ENCODE data around the gene THADA.

DNA sequence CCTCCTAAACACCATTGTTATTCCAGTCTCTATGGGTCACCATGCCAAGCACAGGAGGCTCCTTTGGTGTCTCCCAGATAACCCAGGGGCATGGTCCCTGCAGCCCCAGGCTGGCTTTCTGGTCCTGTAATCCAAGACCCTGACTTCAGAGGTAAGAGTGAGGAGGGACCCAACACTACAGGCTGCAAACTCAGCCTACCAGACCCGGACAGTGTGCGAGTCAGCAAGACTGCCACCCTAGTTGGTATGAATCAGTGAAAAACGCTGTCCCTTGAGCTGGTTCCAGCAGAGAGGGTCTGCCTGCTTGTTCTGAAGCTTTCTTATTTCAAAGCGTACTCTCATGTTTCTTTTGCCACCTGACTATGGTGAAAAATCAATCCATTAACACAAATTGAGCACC, 321.8 kb downstream of the THADA start:
- TF ChIP-seq CTCF (IDR thresholded peaks at IDR 0.05), result no peak
- TF ChIP-seq GABPB1 (CRISPR knock-in tag; IDR thresholded peaks at IDR 0.05), result no peak
- TF ChIP-seq HMGXB4 (CRISPR knock-in tag; IDR thresholded peaks at IDR 0.05), result no peak
- TF ChIP-seq ZNF396 (CRISPR knock-in tag; IDR thresholded peaks at IDR 0.05; ENCODE audit: borderline replicate concordance), result no peak
- TF ChIP-seq NR2C2 (CRISPR knock-in tag; IDR thresholded peaks at IDR 0.05), result no peak
- TF ChIP-seq, protein P1, sequence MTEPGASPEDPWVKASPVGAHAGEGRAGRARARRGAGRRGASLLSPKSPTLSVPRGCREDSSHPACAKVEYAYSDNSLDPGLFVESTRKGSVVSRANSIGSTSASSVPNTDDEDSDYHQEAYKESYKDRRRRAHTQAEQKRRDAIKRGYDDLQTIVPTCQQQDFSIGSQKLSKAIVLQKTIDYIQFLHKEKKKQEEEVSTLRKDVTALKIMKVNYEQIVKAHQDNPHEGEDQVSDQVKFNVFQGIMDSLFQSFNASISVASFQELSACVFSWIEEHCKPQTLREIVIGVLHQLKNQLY (CRISPR knock-in tag; IDR thresholded peaks at IDR 0.05), result no peak
- no peak for TF ChIP-seq NFYB (CRISPR knock-in tag; conservative IDR thresholded peaks at IDR 0.05; ENCODE audit: low read depth)
- no peak for TF ChIP-seq E2F1 (CRISPR knock-in tag; IDR thresholded peaks at IDR 0.05)
- TF ChIP-seq FOXP1 (CRISPR knock-in tag; IDR thresholded peaks at IDR 0.05; ENCODE audit: borderline replicate concordance), result no peak
- no peak for TF ChIP-seq SMAD3 (CRISPR knock-in tag; IDR thresholded peaks at IDR 0.05; ENCODE audit: borderline replicate concordance)
- no peak for TF ChIP-seq USF1 (CRISPR knock-in tag; IDR thresholded peaks at IDR 0.05)
- no peak for TF ChIP-seq ZNF121 (CRISPR knock-in tag; IDR thresholded peaks at IDR 0.05)
- TF ChIP-seq ZNF317 (CRISPR knock-in tag; IDR thresholded peaks at IDR 0.05; ENCODE audit: borderline replicate concordance, low read depth), result no peak
